Activated T-helper 2 cell treated with anti-CD3 and anti-CD28 coated beads, Interferon-gamma antibody, Interleukin-2, Interleukin-4, amounts not matched to agents 10 μg/mL and 5 μg/mL and 100 μg/mL, durations not matched to agents 14 hours and 24 hours and 36 hours (primary cell): Measurements from ENCODE around the gene SIN3B. TPM values are rescaled to one million over a fixed set of nuclear protein-coding genes. Genes with fewer than 3 reads are reported as not detected.
"Not testable (repeated sequence)": the region's sequence is repeated elsewhere in the genome, so short reads cannot be mapped to it uniquely, and the experiment has no call there.

ENCODE experiments used
- DNase-seq: peaks from one replicate; pipeline ENCODE4 v3.0.0; 2021; ENCODE audit warnings: low spot score
- H3K27ac Mint-ChIP-seq: one replicate; pipeline ENCODE4 v1.8.0; 2021; ENCODE audit warnings: mixed read lengths
- H3K27me3 Mint-ChIP-seq: one replicate; pipeline ENCODE4 v1.8.0; 2021; ENCODE audit warnings: low read depth, mixed read lengths
- H3K36me3 Mint-ChIP-seq: one replicate; pipeline ENCODE4 v1.8.0; 2021; ENCODE audit warnings: low read depth, mixed read lengths
- H3K4me1 Mint-ChIP-seq: one replicate; pipeline ENCODE4 v1.8.0; 2021; ENCODE audit warnings: low read depth, mixed read lengths
- H3K4me3 Mint-ChIP-seq: one replicate; pipeline ENCODE4 v1.8.0; 2021; ENCODE audit warnings: low read depth, mild to moderate bottlenecking, moderate library complexity, mixed read lengths
- H3K9me3 Mint-ChIP-seq: one replicate; pipeline ENCODE4 v1.8.0; 2021; ENCODE audit warnings: mixed read lengths
- intact Hi-C: fragments of 100-400 bp; cut with micrococcal nuclease; formaldehyde crosslinking; loops from one replicate; pipeline ENCODE4 v1.15.1; 2023
- total RNA-seq: library from RNA; stranded (reverse); gene quantifications from 2 replicates; pipeline ENCODE4 v1.2.3, GENCODE V29; 2022

SIN3B gene
- total RNA-seq, 1 donor from 2014 or later, result 40.5 TPM

GRCh38 chr19:16860118-16860517 is 30.9 kb downstream of the SIN3B start:
- Mint-ChIP-seq H3K36me3 (peaks cover 13% of the 10 kb centered on the region), H3K4me3 (no peak overlapping the region), H3K9me3 (no peaks in the 10 kb centered on the region), H3K27me3 (no peaks in the 10 kb centered on the region), H3K4me1 (peaks cover 5% of the 10 kb centered on the region), H3K27ac (no peak overlapping the region)
- no peak for DNase-seq
- intact Hi-C loops, result no loop called here

GRCh38 chr19:16861011-16861410 is 31.8 kb downstream of the SIN3B start:
- Mint-ChIP-seq H3K27me3 (no peaks in the 10 kb centered on the region), H3K27ac (no peak overlapping the region), H3K4me3 (no peak overlapping the region), H3K4me1 (peaks cover 5% of the 10 kb centered on the region), H3K36me3 (peaks cover 16% of the 10 kb centered on the region), H3K9me3 (no peaks in the 10 kb centered on the region)
- intact Hi-C loops, result no loop called here
- no peak for DNase-seq

GRCh38 chr19:16861834-16862233 is 32.6 kb downstream of the SIN3B start:
- H3K27ac Mint-ChIP-seq, result no peak overlapping the region
- intact Hi-C loops, result no loop called here
- H3K27me3 Mint-ChIP-seq, result no peaks in the 10 kb centered on the region
- H3K4me3 Mint-ChIP-seq, result no peak overlapping the region
- no peak for DNase-seq
- peaks cover 21% of the 10 kb centered on the region for H3K36me3 Mint-ChIP-seq
- peaks cover 5% of the 10 kb centered on the region for H3K4me1 Mint-ChIP-seq
- H3K9me3 Mint-ChIP-seq, result no peaks in the 10 kb centered on the region

GRCh38 chr19:16862826-16863415 is 33.7 kb downstream of the SIN3B start:
- DNase-seq, result no peak
- H3K4me3 Mint-ChIP-seq, result no peak overlapping the region
- no peaks in the 10 kb centered on the region for H3K27me3 Mint-ChIP-seq
- H3K4me1 Mint-ChIP-seq, result peaks cover 5% of the 10 kb centered on the region
- no peaks in the 10 kb centered on the region for H3K9me3 Mint-ChIP-seq
- no peak overlapping the region for H3K27ac Mint-ChIP-seq
- intact Hi-C loops, result no loop called here
- peaks cover 21% of the 10 kb centered on the region for H3K36me3 Mint-ChIP-seq

- Mint-ChIP-seq H3K4me3 (no peak overlapping the region), H3K9me3 (no peaks in the 10 kb centered on the region), H3K36me3 (peaks cover 28% of the 10 kb centered on the region), H3K27me3 (no peaks in the 10 kb centered on the region), H3K27ac (no peak overlapping the region), H3K4me1 (peaks cover 4% of the 10 kb centered on the region)
- DNase-seq, result no peak
- intact Hi-C loops, result no loop called here
These were observed 38.0 kb downstream of the SIN3B start for GRCh38 chr19:16867211-16867610.

- DNase-seq, result no peak
- intact Hi-C loops, result no loop called here
- H3K4me1 Mint-ChIP-seq, result no peaks in the 10 kb centered on the region
- H3K27me3 Mint-ChIP-seq, result no peaks in the 10 kb centered on the region
- no peaks in the 10 kb centered on the region for H3K9me3 Mint-ChIP-seq
- peaks cover 31% of the 10 kb centered on the region for H3K36me3 Mint-ChIP-seq
- H3K4me3 Mint-ChIP-seq, result no peak overlapping the region
- no peak overlapping the region for H3K27ac Mint-ChIP-seq
These were observed 39.4 kb downstream of the SIN3B start for GRCh38 chr19:16868423-16869130.

GRCh38 chr19:16869331-16869972 is 40.3 kb downstream of the SIN3B start:
- DNase-seq, result no peak
- H3K9me3 Mint-ChIP-seq, result no peaks in the 10 kb centered on the region
- no peaks in the 10 kb centered on the region for H3K4me1 Mint-ChIP-seq
- intact Hi-C loops, result no loop called here
- H3K27me3 Mint-ChIP-seq, result no peaks in the 10 kb centered on the region
- no peak overlapping the region for H3K4me3 Mint-ChIP-seq
- H3K27ac Mint-ChIP-seq, result no peak overlapping the region
- peaks cover 40% of the 10 kb centered on the region for H3K36me3 Mint-ChIP-seq

DNA sequence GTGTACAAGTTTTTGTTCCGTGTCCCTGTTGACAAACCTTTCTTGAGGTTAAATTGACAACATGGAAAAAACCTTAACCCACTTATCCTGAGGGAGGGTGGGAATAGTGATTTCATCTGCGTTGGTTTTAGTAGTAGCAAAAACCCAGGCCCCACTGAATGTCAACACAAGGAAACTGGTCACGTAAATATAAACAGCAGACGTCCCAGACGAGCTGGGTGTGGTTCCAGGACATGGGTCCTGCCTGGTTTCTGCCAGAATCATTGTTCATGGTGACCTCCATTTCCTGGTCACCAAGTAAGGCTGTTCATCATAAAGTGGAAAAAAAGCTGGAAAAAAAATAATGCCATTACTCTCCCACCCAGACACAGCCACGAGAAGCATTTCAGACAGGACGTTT is 42.7 kb downstream of the SIN3B start:
- Mint-ChIP-seq H3K4me1 (peaks cover 4% of the 10 kb centered on the region), H3K9me3 (no peaks in the 10 kb centered on the region), H3K4me3 (no peak overlapping the region), H3K27me3 (no peaks in the 10 kb centered on the region), H3K36me3 (peaks cover 48% of the 10 kb centered on the region), H3K27ac (no peak overlapping the region)
- intact Hi-C loops, result no loop called here
- no peak for DNase-seq

DNA sequence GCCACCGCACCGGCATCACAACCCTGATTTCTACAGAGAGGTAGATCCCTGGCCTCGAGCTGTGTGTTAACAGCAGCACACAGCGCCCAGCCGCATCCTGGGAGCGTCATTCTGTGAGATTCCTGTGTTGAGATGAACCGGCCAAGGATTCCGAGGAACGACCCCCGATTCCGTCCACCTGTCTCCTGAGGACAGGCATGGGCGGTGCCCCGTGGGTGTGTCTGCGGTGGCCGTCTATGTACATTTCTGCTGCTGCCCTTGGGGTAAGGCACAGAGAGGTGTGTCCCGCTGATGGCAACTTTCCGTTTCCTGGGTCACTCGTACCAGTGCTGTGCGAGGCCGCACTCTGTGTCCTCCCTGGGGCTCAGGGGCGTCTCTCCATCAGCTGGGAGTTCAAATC is 43.5 kb downstream of the SIN3B start:
- no peaks in the 10 kb centered on the region for H3K9me3 Mint-ChIP-seq

GRCh38 chr19:16873594-16873993 is 44.4 kb downstream of the SIN3B start:
- H3K27ac Mint-ChIP-seq, result no peak overlapping the region

More for the DNA sequence above, 43.5 kb downstream of the SIN3B start:
- Mint-ChIP-seq H3K27ac (no peak overlapping the region), H3K4me3 (no peak overlapping the region), H3K4me1 (peaks cover 4% of the 10 kb centered on the region), H3K27me3 (no peaks in the 10 kb centered on the region), H3K36me3 (peaks cover 55% of the 10 kb centered on the region)
- intact Hi-C loops, result no loop called here
- DNase-seq, result no peak

DNA sequence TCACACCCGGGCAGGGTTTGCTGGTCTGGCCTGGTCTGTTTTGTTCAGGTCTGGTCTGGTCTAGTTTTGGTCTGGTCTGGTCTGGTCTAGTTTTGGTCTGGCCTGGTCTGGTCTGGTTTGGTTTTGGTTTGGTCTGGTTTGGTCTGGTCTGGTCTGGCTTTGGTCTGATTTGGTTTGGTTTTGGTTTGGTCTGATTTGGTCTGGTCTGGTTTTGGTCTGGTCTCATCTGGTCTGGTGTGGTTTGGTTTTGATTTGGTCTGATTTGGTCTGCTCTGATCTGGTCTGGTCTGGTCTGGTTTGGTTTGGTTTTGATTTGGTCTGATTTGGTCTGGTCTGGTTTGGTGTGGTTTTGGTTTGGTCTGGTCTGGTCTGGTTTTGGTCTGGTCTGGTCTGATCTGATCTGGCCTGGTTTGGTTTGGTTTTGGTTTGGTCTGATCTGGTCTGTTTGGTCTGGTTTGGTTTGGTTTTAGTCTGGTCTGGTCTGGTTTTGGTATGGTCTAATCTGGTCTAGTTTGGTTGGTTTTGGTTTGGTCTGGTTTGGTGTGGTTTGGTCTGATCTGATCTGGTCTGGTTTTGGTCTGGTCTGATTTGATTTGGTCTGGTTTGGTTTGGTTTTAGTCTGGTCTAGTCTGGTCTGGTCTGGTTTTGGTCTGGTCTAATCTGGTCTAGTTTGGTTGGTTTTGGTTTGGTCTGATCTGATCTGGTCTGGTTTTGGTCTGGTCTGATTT is 45.2 kb downstream of the SIN3B start:
- Mint-ChIP-seq H3K4me1 (peaks cover 4% of the 10 kb centered on the region), H3K27ac (peak overlapping the region; percentile 0), H3K27me3 (no peaks in the 10 kb centered on the region), H3K4me3 (no peak overlapping the region), H3K9me3 (no peaks in the 10 kb centered on the region), H3K36me3 (peaks cover 60% of the 10 kb centered on the region)
- intact Hi-C loops, result no loop called here
- no peak for DNase-seq

More at GRCh38 chr19:16873594-16873993, 44.4 kb downstream of the SIN3B start:
- intact Hi-C loops, result no loop called here
- DNase-seq, result no peak
- Mint-ChIP-seq H3K36me3 (peaks cover 53% of the 10 kb centered on the region), H3K9me3 (no peaks in the 10 kb centered on the region), H3K27me3 (no peaks in the 10 kb centered on the region), H3K4me3 (no peak overlapping the region), H3K4me1 (peaks cover 4% of the 10 kb centered on the region)

DNA sequence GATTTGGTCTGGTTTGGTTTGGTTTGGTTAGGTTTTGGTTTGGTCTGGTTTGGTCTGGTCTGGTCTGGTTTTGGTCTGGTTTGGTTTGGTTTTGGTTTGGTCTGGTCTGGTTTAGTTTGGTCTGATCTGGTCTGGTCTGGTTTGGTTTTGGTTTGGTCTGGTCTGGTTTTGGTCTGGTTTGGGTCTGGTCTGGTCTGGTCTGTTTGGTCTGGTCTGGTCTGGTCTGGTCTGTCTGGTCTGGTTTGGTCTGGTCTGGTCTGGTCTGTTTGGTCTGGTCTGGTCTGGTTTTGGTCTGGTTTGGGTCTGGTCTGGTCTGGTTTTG is 45.7 kb downstream of the SIN3B start:
- H3K27ac Mint-ChIP-seq, DNase-seq, H3K9me3 Mint-ChIP-seq, H3K4me1 Mint-ChIP-seq, intact Hi-C loops, H3K27me3 Mint-ChIP-seq, H3K4me3 Mint-ChIP-seq: not testable (repeated sequence)
- H3K36me3 Mint-ChIP-seq, result peaks cover 63% of the 10 kb centered on the region
